Esophagus muscularis mucosa (tissue), 4 donors: ENCODE data around the gene TUBGCP6. TPM values are rescaled to one million over a fixed set of nuclear protein-coding genes. Genes with fewer than 3 reads are reported as not detected.
A peak's percentile ranks its signal among the peaks of the same experiment; 100 is the strongest.

Experiments
- DNase-seq: peaks from one replicate; pipeline ENCODE4 v3.0.0-alpha.2; 2017; ENCODE audit errors: extremely low spot score
- H3K27ac ChIP-seq, 4 donors: fragments of 200-600 bp; sonication (generic); replicated peaks in 1 of 4; 1 replicate in 3 of 4; 2 replicates in 1 of 4; pipeline ENCODE4 v1.5.1; 2016 to 2019; ENCODE audit warnings: mild to moderate bottlenecking in 1 of 4
- H3K27me3 ChIP-seq, 4 donors: fragments of 200-600 bp; sonication (generic); one replicate each; pipeline versions ENCODE4 v1.5.1 to v1.6.0; 2016 to 2019
- H3K36me3 ChIP-seq, 4 donors: fragments of 200-600 bp; sonication (generic); one replicate each; pipeline ENCODE4 v1.5.1; 2016 to 2019
- H3K4me1 ChIP-seq, 4 donors: fragments of 200-600 bp; sonication (generic); one replicate each; pipeline ENCODE4 v1.5.1; 2016 to 2019
- H3K4me3 ChIP-seq, 4 donors: fragments of 200-600 bp; sonication (generic); 1 replicate in 2 of 4; 2 replicates in 2 of 4; pipeline ENCODE4 v1.5.1; 2016 to 2019; ENCODE audit warnings: mild to moderate bottlenecking in 4 of 4, moderate library complexity in 1 of 4
- H3K9me3 ChIP-seq, 4 donors: fragments of 200-600 bp; sonication (generic); 1 replicate in 3 of 4; 2 replicates in 1 of 4; pipeline ENCODE4 v1.5.1; 2016 to 2019
- EP300 ChIP-seq: sonication (generic); formaldehyde crosslinking; IDR thresholded peaks from one replicate; pipeline ENCODE4 v1.6.1; 2017; ENCODE audit warnings: antibody characterized with exemption
- POLR2A ChIP-seq: fragments of 450-650 bp; IDR thresholded peaks from one replicate; pipeline ENCODE4 v1.6.1; 2017; ENCODE audit warnings: antibody characterized with exemption, moderate library complexity, mild to moderate bottlenecking, low read depth
- POLR2AphosphoS5 ChIP-seq, 2 donors: sonication (generic); formaldehyde crosslinking; IDR thresholded peaks; one replicate each; pipeline ENCODE4 v1.6.1; 2017; ENCODE audit warnings: antibody characterized with exemption in 2 of 2
- WGBS: methylation state at CpG from one replicate; pipeline ENCODE4 v1.1.5; 2018; 5-methylcytosine and 5-hydroxymethylcytosine counted together
- intact Hi-C: fragments of 100-400 bp; cut with DNase I; formaldehyde crosslinking; loops from one replicate; pipeline ENCODE4 v1.15.1; 2023
- total RNA-seq, 4 donors: library from RNA; depleted of rRNA; stranded (reverse); fragments of >200 nt; gene quantifications; one replicate each; pipeline versions ENCODE4 v1.1.0 to v1.2.1, GENCODE V29; 2016
- TF ChIP-seq, protein P1 (sequence below), 3 experiments: fragments of 200-600 bp in 2 of 3; fragments of 450-650 bp in 1 of 3; sonication (generic) in 2 of 3; IDR thresholded peaks; one replicate each; pipeline ENCODE4 v1.5.1; 2017 to 2019; ENCODE audit warnings: antibody characterized with exemption in 3 of 3, mild to moderate bottlenecking in 2 of 3, moderate library complexity in 1 of 3

Gene TUBGCP6
- total RNA-seq, 4 donors from 2014 or later = 20.2 to 38.0 (median 30.0) TPM

DNA sequence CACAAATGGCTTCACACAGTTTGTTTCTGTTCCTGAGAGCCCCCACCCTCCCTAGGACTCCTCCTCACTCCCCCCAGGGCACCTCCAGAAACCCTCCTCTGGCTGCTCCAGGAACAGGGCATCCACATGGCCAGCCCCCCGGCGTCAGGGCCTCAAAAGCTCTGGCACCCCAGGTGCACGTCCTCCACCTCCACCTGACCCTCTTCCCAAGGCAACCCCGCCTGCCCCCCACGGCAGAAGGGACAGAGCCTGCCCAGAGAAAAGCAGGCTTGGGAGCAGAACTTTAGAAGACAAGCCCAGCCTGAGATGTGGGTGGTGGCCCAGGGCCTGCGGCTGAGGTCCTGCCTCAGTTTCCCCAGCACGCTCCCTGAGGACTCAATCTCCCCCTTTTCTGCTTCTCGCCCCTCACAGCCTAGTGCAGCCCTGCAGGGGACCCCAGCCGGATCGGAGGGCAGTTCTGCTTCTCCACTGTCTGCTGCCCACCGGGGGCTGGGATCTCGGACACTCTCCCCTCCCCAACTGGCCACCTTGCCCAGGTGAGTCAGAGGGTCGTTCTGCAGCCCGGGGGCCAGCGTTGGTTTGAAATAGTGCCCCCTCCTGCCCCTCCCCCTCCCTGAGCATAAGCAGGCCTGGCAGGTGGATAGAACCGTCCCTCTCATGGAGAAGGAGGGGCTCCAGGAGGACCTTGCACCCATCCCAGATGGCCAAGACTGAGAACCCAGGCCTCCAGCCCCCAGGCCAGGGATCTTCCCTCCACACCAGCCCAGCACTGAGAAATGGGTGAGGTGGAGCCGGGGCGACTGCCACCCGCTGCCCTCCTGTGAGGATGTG, 61.5 kb downstream of the TUBGCP6 start:
- Histone ChIP-seq H3K27me3 (peaks cover 0 to 27% (median 7%) of the 10 kb centered on the region in 4 donors), H3K4me3 (no peak overlapping the region), H3K36me3 (no peaks in the 10 kb centered on the region), H3K27ac (peak overlapping the region; percentile 12 to 69 (median 52)), H3K9me3 (no peaks in the 10 kb centered on the region), H3K4me1 (peaks cover 23 to 47% (median 37%) of the 10 kb centered on the region in 4 donors)
- 89% methylated on average over 15 of the region's 19 CpGs for WGBS
- TF ChIP-seq EP300 = no peak
- no peak for TF ChIP-seq POLR2A
- no peak for TF ChIP-seq POLR2AphosphoS5 (IDR thresholded peaks at IDR 0.05)
- TF ChIP-seq, protein P1, sequence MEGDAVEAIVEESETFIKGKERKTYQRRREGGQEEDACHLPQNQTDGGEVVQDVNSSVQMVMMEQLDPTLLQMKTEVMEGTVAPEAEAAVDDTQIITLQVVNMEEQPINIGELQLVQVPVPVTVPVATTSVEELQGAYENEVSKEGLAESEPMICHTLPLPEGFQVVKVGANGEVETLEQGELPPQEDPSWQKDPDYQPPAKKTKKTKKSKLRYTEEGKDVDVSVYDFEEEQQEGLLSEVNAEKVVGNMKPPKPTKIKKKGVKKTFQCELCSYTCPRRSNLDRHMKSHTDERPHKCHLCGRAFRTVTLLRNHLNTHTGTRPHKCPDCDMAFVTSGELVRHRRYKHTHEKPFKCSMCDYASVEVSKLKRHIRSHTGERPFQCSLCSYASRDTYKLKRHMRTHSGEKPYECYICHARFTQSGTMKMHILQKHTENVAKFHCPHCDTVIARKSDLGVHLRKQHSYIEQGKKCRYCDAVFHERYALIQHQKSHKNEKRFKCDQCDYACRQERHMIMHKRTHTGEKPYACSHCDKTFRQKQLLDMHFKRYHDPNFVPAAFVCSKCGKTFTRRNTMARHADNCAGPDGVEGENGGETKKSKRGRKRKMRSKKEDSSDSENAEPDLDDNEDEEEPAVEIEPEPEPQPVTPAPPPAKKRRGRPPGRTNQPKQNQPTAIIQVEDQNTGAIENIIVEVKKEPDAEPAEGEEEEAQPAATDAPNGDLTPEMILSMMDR (IDR thresholded peaks at IDR 0.05) = no peak
- no peak for DNase-seq
- intact Hi-C loops = loop anchor here (5.0 kb wide), 1 partner anchor 251 kb away; no protein-coding TSS in a partner anchor

DNA sequence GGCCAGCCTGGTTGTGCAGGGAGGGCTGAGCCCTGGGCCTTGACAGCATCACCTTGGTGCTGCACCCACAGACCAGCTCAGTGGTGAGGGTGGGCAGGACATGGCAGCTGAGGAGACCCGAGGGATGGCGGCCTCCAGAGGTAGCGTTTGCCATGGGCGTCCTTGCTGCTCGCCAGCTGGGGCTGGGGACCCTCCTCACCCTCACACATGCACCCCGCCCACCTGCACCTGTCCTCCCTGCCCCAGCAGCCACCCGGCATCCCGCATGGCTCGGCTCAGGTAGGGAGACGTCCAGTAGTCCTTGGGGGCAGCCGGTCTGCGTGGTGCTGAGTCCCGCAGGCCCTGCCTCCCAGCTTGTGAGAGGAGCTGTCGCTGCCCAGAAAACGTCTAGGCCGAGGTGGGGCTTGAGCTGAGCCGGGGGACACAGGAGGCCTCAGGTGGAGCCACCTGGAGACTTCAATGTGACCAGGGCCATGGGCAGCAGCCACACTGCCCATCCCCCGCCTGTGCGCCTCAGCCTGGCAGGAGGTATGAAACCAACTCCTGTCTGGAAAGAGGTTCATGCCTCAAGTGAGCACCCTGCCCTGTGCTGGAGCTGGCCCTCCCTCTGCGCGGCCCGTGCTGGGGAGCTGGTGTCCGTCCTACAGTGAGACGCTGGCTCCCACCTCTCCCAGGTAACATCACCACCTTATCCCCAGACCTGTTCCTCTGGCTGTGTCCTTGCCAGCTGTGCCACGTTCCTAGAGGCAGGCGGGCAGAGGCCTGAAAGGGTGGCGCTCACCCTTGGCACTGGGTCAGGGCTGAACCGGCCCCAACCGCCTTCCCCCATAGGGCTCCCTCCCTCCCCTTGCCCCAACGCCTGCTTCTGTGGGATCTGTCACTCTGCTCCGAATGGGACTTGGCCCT, 62.4 kb downstream of the TUBGCP6 start:
- H3K27ac ChIP-seq = no peak overlapping the region
- H3K4me1 ChIP-seq = peaks cover 23 to 47% (median 32%) of the 10 kb centered on the region in 4 donors
- intact Hi-C loops = loop anchor here (5.0 kb wide), 1 partner anchor 250 kb away; no protein-coding TSS in a partner anchor
- H3K9me3 ChIP-seq = no peaks in the 10 kb centered on the region
- H3K27me3 ChIP-seq = peaks cover 0 to 36% (median 16%) of the 10 kb centered on the region in 4 donors
- H3K4me3 ChIP-seq = no peak overlapping the region
- no peak for TF ChIP-seq POLR2A
- TF ChIP-seq, protein P1 (IDR thresholded peaks at IDR 0.05) = no peak
- no peak for TF ChIP-seq POLR2AphosphoS5 (IDR thresholded peaks at IDR 0.05)
- TF ChIP-seq EP300 = no peak
- no peaks in the 10 kb centered on the region for H3K36me3 ChIP-seq
- 92% methylated on average over 25 of the region's 31 CpGs for WGBS
- no peak for DNase-seq

DNA sequence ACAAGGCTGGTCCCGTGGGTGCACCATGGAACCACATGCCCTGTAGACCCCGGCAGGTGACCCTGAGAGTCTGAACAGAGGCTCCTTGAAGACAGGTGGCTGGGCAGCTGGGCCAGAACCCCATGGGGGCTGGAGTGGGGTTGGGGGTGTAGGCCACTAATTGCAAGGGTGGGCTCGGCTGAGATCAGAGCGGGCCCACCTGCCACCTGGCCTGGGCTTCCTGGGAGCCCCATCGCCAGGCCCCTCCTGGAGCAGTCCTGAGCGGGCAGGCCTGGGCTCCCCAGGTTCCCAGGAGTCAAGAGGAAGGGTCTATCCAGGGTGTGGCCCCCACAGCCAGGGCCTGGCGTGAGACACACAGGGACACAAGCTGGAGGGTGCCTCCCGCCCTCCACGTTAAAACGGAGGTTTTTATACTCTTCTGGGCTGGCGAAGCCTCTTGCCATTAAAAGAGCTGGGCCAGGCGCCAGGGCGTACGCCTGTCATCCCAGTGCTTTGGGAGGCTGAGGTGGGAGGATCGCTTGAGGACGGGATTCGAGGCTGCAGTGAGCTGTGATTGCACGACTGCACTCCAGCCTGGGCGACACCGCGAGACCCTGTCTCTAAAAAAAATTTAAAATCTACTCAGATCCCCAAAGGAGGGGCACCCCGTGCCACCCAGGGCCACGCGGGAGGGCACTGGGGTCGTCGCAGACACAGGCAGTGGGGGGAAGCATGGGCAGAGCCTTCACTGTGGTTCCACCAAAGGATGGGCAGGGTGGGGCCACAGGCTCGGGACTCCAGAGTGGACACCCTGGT, 63.9 kb downstream of the TUBGCP6 start:
- Histone ChIP-seq H3K36me3 (no peaks in the 10 kb centered on the region), H3K27ac (no peak overlapping the region), H3K4me3 (no peak overlapping the region), H3K27me3 (peaks cover 0 to 51% (median 17%) of the 10 kb centered on the region in 4 donors), H3K9me3 (no peaks in the 10 kb centered on the region), H3K4me1 (peaks cover 16 to 34% (median 20%) of the 10 kb centered on the region in 4 donors)
- intact Hi-C loops = loop anchor here (5.0 kb wide), 1 partner anchor 249 kb away; no protein-coding TSS in a partner anchor
- TF ChIP-seq, protein P1 (IDR thresholded peaks at IDR 0.05) = no peak
- TF ChIP-seq POLR2A = no peak
- no peak for TF ChIP-seq EP300
- TF ChIP-seq POLR2AphosphoS5 (IDR thresholded peaks at IDR 0.05) = no peak
- DNase-seq = no peak
- 92% methylated on average over 20 of the region's 27 CpGs for WGBS
